IMR-90 (cell line): Measurements from ENCODE around the gene NDUFAF7. TPM values are rescaled to one million over a fixed set of nuclear protein-coding genes. Genes with fewer than 3 reads are reported as not detected.

Source experiments
- ATAC-seq: fragments of 200-7000 bp; cut with Tn5 transposase; 2 replicates; pipeline ENCODE4 v1.9.1; 2020; ENCODE audit warnings: low read depth, mild to moderate bottlenecking, moderate library complexity
- BruUV-seq: library from RNA; stranded (reverse); fragments of 400-500 nt; replicated peaks from 2 replicates; lab custom pipeline; 2021; lab: Mats Ljungman, UMichigan
- CTCF ChIA-PET: fragments of 300-600 bp; formaldehyde crosslinking; extraction: SDS; loops from one replicate; lab custom pipeline; 2021; ENCODE audit warnings: antibody characterized with exemption; lab: Yijun Ruan, JAX
- POLR2A ChIA-PET: fragments of 300-600 bp; sonication (Branson Sonifier 250); formaldehyde crosslinking; loops from one replicate; lab custom pipeline; 2022; ENCODE audit warnings: antibody characterized with exemption; ENCODE audit not compliant: unreplicated experiment; lab: Charles Lee
- DNase-seq: peaks from one replicate; pipeline ENCODE4 v3.0.0; 2013
- H2AFZ ChIP-seq: replicated peaks from 2 replicates; pipeline ENCODE3; 2013; ENCODE audit warnings: low read length, mild to moderate bottlenecking; ENCODE audit not compliant: poor library complexity
- H2AK5ac ChIP-seq: 2 replicates; pipeline ENCODE4 v1.6.1; 2013; ENCODE audit warnings: low read depth, low read length, inconsistent platforms
- H2AK9ac ChIP-seq: replicated peaks from 2 replicates; pipeline ENCODE3; 2013; ENCODE audit warnings: mild to moderate bottlenecking, low read depth, low read length, moderate library complexity; ENCODE audit not compliant: poor library complexity
- H2BK120ac ChIP-seq: 2 replicates; pipeline ENCODE4 v1.6.1; 2013; ENCODE audit warnings: low read depth, low read length, inconsistent platforms
- H2BK15ac ChIP-seq: 3 replicates; pipeline ENCODE4 v1.6.1; 2013; ENCODE audit warnings: low read depth, low read length, inconsistent platforms
- H2BK20ac ChIP-seq: 2 replicates; pipeline ENCODE4 v1.6.1; 2013; ENCODE audit warnings: low read depth, mild to moderate bottlenecking, inconsistent platforms, low read length, moderate library complexity
- H2BK5ac ChIP-seq: 2 replicates; pipeline ENCODE4 v1.6.1; 2013; ENCODE audit warnings: mild to moderate bottlenecking, low read depth, low read length, inconsistent platforms; ENCODE audit not compliant: poor library complexity, severe bottlenecking
- H3K14ac ChIP-seq: replicated peaks from 2 replicates; pipeline ENCODE4 v1.6.1; 2013; ENCODE audit warnings: low read depth, low read length, inconsistent platforms
- H3K18ac ChIP-seq: 2 replicates; pipeline ENCODE4 v1.6.1; 2013; ENCODE audit warnings: low read depth, low read length, control low read depth
- H3K23ac ChIP-seq: 2 replicates; pipeline ENCODE4 v1.6.1; 2013; ENCODE audit warnings: low read depth, low read length, inconsistent platforms
- H3K27ac ChIP-seq: 2 replicates; pipeline ENCODE4 v1.5.1; 2013; ENCODE audit warnings: mild to moderate bottlenecking, control low read depth, low read length; ENCODE audit not compliant: insufficient read depth
- H3K27me3 ChIP-seq: 2 replicates; pipeline ENCODE4 v1.6.1; 2013; ENCODE audit warnings: low read length; ENCODE audit not compliant: control insufficient read depth, insufficient read depth
- H3K36me3 ChIP-seq: 2 replicates; pipeline ENCODE4 v1.6.1; 2013; ENCODE audit warnings: low read length, mixed read lengths; ENCODE audit not compliant: control insufficient read depth, insufficient read depth
- H3K4ac ChIP-seq: 2 replicates; pipeline ENCODE4 v1.6.1; 2013; ENCODE audit warnings: low read depth, low read length, inconsistent platforms
- H3K4me1 ChIP-seq: 2 replicates; pipeline ENCODE4 v1.6.1; 2013; ENCODE audit warnings: low read length, mixed read lengths; ENCODE audit not compliant: control insufficient read depth, insufficient read depth
- H3K4me2 ChIP-seq: 2 replicates; pipeline ENCODE4 v1.6.1; 2013; ENCODE audit warnings: low read depth, mild to moderate bottlenecking, control low read depth, low read length, moderate library complexity
- H3K4me3 ChIP-seq: 2 replicates; pipeline ENCODE4 v1.5.1; 2013; ENCODE audit warnings: low read depth, mild to moderate bottlenecking, control low read depth, low read length, moderate library complexity; ENCODE audit not compliant: insufficient read depth
- H3K56ac ChIP-seq: 2 replicates; pipeline ENCODE4 v1.6.1; 2013; ENCODE audit warnings: low read length, inconsistent platforms; ENCODE audit not compliant: insufficient read depth; ENCODE audit errors: extremely low read depth
- H3K79me1 ChIP-seq, 2 experiments: 2 replicates each; pipeline ENCODE4 v1.6.1; 2013; ENCODE audit warnings: low read length in 2 of 2, inconsistent platforms in 1 of 2, low read depth in 1 of 2
- H3K9ac ChIP-seq: 2 replicates; pipeline ENCODE4 v1.6.1; 2013; ENCODE audit warnings: low read depth, low read length, control low read depth
- H3K9me1 ChIP-seq: 2 replicates; pipeline ENCODE4 v1.6.1; 2013; ENCODE audit warnings: low read length, inconsistent platforms; ENCODE audit not compliant: insufficient read depth
- H3K9me3 ChIP-seq: 2 replicates; pipeline ENCODE4 v1.6.1; 2013; ENCODE audit warnings: low read length; ENCODE audit not compliant: control insufficient read depth, insufficient read depth
- H4K20me1 ChIP-seq: 2 replicates; pipeline ENCODE4 v1.6.1; 2013; ENCODE audit warnings: low read length, inconsistent platforms; ENCODE audit not compliant: insufficient read depth
- H4K5ac ChIP-seq: 2 replicates; pipeline ENCODE4 v1.6.1; 2013; ENCODE audit warnings: mild to moderate bottlenecking, low read depth, low read length, control low read depth
- H4K8ac ChIP-seq, 2 experiments: 2 replicates each; pipeline ENCODE4 v1.6.1; 2013; ENCODE audit warnings: low read depth in 2 of 2, low read length in 2 of 2, control low read depth in 1 of 2, inconsistent platforms in 1 of 2
- H4K91ac ChIP-seq: 2 replicates; pipeline ENCODE4 v1.6.1; 2013; ENCODE audit warnings: low read depth, low read length, inconsistent platforms; ENCODE audit not compliant: insufficient read depth
- BHLHE40 ChIP-seq: fragments of 150-350 bp; IDR thresholded peaks from 2 replicates; pipeline ENCODE4 v1.6.1; 2016; ENCODE audit warnings: mild to moderate bottlenecking, low read depth, low read length
- CEBPB ChIP-seq: IDR thresholded peaks from 2 replicates; pipeline ENCODE4 v1.6.1; 2012; ENCODE audit warnings: low read depth, low read length, improper control_type of control experiment
- FOS ChIP-seq: fragments of 150-350 bp; IDR thresholded peaks from 2 replicates; pipeline ENCODE4 v1.6.1; 2016; ENCODE audit warnings: low read depth, low read length
- MAFK ChIP-seq: IDR thresholded peaks from 2 replicates; pipeline ENCODE4 v1.6.1; 2012; ENCODE audit warnings: low read depth, low read length, improper control_type of control experiment
- MAZ ChIP-seq: IDR thresholded peaks from 2 replicates; pipeline ENCODE4 v1.6.1; 2012; ENCODE audit warnings: low read depth, mild to moderate bottlenecking, low read length, improper control_type of control experiment, moderate library complexity, borderline replicate concordance
- MXI1 ChIP-seq: IDR thresholded peaks from 2 replicates; pipeline ENCODE4 v1.6.1; 2012; ENCODE audit warnings: low read depth, mild to moderate bottlenecking, low read length, moderate library complexity, borderline replicate concordance
- POLR2A ChIP-seq: IDR thresholded peaks from 2 replicates; pipeline ENCODE4 v1.6.1; 2012; ENCODE audit warnings: mild to moderate bottlenecking, low read depth, low read length
- RAD21 ChIP-seq: IDR thresholded peaks from 2 replicates; pipeline ENCODE4 v1.6.1; 2012; ENCODE audit warnings: low read length, improper control_type of control experiment
- RFX5 ChIP-seq: IDR thresholded peaks from 2 replicates; pipeline ENCODE4 v1.8.0; 2012; ENCODE audit warnings: low read depth, mild to moderate bottlenecking, low read length, moderate library complexity
- WGBS, 2 experiments: methylation state at CpG; one replicate each; pipeline versions ENCODE4 v1.1.5 to v1.1.7; 2013; ENCODE audit warnings: missing lambda C conversion rate in 2 of 2; ENCODE audit not compliant: insufficient read length in 1 of 2; ENCODE audit errors: extremely low coverage in 2 of 2; 5-methylcytosine and 5-hydroxymethylcytosine counted together
- dilution Hi-C: fragments of 300-500 bp; cut with HindIII; formaldehyde crosslinking; loops from one replicate; pipeline ENCODE4 v1.14.3; 2018; ENCODE audit warnings: low sequenced_read_pairs; ENCODE audit not compliant: unreplicated experiment
- in situ Hi-C: fragments of 300-500 bp; cut with MboI; formaldehyde crosslinking; loops from 3 replicates; pipeline ENCODE4 v1.14.3; 2019; ENCODE audit warnings: low sequenced_read_pairs, inconsistent platforms, mixed read lengths
- intact Hi-C: fragments of 100-400 bp; cut with micrococcal nuclease; formaldehyde crosslinking; loops from 2 replicates; pipeline ENCODE4 v1.10.0; 2022
- polyA plus RNA-seq, 3 experiments: library from polyadenylated mRNA; depleted of rRNA; stranded (reverse); fragments of >200 nt; gene quantifications; 2 replicates each; pipeline ENCODE4 v1.2.3, GENCODE V29; 2012; ENCODE audit warnings: low replicate concordance in 1 of 3
- total RNA-seq: library from RNA; depleted of rRNA; stranded (reverse); fragments of >200 nt; gene quantifications from 2 replicates; pipeline ENCODE4 v1.2.3, GENCODE V29; 2012
- TF ChIP-seq, protein P1 (sequence below): fragments of 150-350 bp; IDR thresholded peaks from 2 replicates; pipeline ENCODE4 v1.6.1; 2016; ENCODE audit warnings: low read depth, mild to moderate bottlenecking, low read length, moderate library complexity, borderline replicate concordance
- TF ChIP-seq, protein P2 (sequence below): fragments of 150-350 bp; IDR thresholded peaks from 2 replicates; pipeline ENCODE4 v1.6.1; 2017; ENCODE audit warnings: mild to moderate bottlenecking, antibody characterized with exemption, low read length, low read depth

Gene NDUFAF7
- total and polyA plus RNA-seq, 2 of the 4 experiments (the other 2 are of a cell fraction), result 9.9 to 17.4 TPM

DNA sequence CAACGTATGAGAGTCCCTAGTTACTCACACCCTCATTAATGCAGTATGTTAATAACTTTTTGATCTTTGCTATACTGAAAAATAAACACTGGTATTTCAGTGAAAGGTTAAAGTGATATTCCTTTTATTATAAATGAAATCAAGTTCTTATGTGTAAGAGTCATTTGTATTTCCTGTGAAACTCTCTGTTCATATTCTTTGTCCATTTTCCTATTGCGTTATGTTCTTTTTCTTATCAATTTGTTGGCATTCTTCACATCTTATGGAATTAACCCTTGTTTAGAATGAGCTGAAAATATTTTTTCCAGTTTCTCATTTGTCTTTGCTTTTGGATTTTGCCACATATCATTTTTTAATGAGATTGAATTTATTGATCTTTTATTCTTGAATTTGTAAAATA is 44.8 kb downstream of the NDUFAF7 start:
- H3K36me3 ChIP-seq, result peaks cover 10% of the 10 kb centered on the region
- intact Hi-C loops, result no loop called here
- CTCF ChIA-PET, result no interaction called here

More for the DNA sequence above, 44.8 kb downstream of the NDUFAF7 start:
- Histone ChIP-seq H2BK120ac (no peak overlapping the region), H2BK15ac (no peak overlapping the region), H3K4me3 (no peak overlapping the region), H2AK5ac (no peak overlapping the region), H2AK9ac (no peak overlapping the region), H4K20me1 (no peaks in the 10 kb centered on the region), H3K27ac (no peak overlapping the region), H3K4me2 (no peak overlapping the region), H4K8ac (no peak overlapping the region), H3K18ac (no peak overlapping the region), H4K91ac (no peak overlapping the region), H3K4me1 (peaks cover 4% of the 10 kb centered on the region; the same call in 1 of the 2 replicates), H4K5ac (no peak overlapping the region), H3K9me1 (peaks cover 2% of the 10 kb centered on the region; the same call in 1 of the 2 replicates), H3K79me1 (peaks cover 3 to 13% of the 10 kb centered on the region in 2 experiments; a peak in 3 of 4 replicates), H2AFZ (no peak overlapping the region), H3K9ac (no peak overlapping the region), H3K23ac (no peak overlapping the region), H2BK20ac (no peak overlapping the region), H3K9me3 (no peaks in the 10 kb centered on the region), H3K56ac (no peak overlapping the region), H3K27me3 (no peaks in the 10 kb centered on the region), H3K4ac (no peak overlapping the region), H3K14ac (no peak overlapping the region), H2BK5ac (no peak overlapping the region)
- POLR2A ChIA-PET, result no interaction called here
- TF ChIP-seq RFX5, result no peak
- TF ChIP-seq MXI1, result no peak
- no peak for TF ChIP-seq MAZ
- TF ChIP-seq, protein P1, sequence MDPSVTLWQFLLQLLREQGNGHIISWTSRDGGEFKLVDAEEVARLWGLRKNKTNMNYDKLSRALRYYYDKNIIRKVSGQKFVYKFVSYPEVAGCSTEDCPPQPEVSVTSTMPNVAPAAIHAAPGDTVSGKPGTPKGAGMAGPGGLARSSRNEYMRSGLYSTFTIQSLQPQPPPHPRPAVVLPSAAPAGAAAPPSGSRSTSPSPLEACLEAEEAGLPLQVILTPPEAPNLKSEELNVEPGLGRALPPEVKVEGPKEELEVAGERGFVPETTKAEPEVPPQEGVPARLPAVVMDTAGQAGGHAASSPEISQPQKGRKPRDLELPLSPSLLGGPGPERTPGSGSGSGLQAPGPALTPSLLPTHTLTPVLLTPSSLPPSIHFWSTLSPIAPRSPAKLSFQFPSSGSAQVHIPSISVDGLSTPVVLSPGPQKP, result no peak
- no peak for TF ChIP-seq RAD21
- TF ChIP-seq MAFK, result no peak
- TF ChIP-seq FOS, result no peak
- no peak for TF ChIP-seq CEBPB
- no peak for TF ChIP-seq BHLHE40
- no peak for TF ChIP-seq POLR2A
- TF ChIP-seq, protein P2, sequence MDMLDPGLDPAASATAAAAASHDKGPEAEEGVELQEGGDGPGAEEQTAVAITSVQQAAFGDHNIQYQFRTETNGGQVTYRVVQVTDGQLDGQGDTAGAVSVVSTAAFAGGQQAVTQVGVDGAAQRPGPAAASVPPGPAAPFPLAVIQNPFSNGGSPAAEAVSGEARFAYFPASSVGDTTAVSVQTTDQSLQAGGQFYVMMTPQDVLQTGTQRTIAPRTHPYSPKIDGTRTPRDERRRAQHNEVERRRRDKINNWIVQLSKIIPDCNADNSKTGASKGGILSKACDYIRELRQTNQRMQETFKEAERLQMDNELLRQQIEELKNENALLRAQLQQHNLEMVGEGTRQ, result no peak
- BruUV-seq, result no TSS peak
- dilution Hi-C loops (no loop called here), in situ Hi-C loops (no loop called here)
- DNase-seq (no peak), ATAC-seq (no peak)
- no CpG with 5 or more reads among the region's 2 CpGs for WGBS, 2 experiments
